DLD1 (cell line): Measurements from ENCODE around the gene C1QL2.

Experiments
- in situ Hi-C: cut with HindIII; loops from 2 replicates; pipeline ENCODE4 v1.10.0; 2017; ENCODE audit warnings: low sequenced_read_pairs

The C1QL2 gene

DNA sequence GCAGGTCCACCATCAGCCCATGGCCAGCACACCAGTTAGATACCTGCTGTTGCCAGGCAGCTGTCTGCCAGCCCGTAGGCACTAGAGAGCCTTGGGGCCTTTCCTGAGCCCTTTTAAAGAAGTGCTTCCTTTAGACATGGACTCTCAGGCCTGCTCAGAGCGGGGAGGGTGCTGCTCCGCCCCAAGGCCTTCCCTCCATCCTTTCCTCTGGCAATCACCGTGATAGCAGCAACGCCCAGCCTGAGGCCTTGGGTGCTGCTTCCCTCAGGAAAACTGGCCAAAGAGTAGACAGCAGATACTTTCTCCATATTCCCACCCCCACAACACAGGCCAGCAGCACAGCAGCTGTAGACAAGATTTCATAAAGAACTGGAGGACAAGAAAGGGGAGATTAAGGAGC, 22.3 kb upstream of the C1QL2 start:
- in situ Hi-C loops = loop anchor here (5.0 kb wide), 1 partner anchor 64 kb away; no protein-coding TSS in a partner anchor

DNA sequence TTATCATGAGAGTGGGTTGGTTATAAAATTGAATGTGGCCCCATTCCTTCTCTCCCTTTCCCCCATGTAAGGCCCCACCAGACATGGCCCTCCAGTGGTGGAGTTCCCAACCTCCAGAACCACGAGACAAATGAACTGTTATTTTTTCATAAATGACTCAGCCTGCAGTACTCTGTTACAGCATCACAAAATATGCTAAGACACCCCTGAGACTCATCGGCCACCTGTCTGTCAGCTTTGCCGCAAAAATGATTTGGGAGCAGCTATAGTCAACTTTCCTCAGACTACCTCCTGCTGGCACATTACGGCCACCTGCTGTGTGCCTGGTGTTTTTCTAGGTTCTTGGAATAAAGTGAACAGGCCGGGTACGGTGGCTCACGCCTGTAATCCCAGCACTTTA, 21.4 kb upstream of the C1QL2 start:
- in situ Hi-C loops = loop anchor here (5.0 kb wide), 1 partner anchor 63 kb away; no protein-coding TSS in a partner anchor

DNA sequence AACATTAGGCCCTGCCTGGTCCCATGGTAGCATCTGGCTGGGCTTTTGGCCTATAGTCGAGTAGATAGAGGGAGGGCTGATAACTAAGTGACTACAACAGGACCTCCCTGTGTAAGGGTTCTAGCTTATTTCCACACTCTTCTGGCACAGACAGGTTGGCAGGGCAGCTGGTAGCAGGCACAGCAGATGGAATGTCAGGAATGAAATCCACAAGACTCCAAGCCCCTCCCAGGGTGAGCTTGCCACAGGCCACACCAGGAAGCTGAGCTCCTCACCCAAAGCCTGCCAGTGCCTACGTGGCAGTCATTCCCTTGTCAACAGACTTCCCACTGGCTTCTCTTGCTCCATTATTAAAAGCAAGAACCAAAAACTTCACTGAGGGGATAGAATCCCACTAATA, 20.7 kb upstream of the C1QL2 start:
- in situ Hi-C loops = no loop called here

DNA sequence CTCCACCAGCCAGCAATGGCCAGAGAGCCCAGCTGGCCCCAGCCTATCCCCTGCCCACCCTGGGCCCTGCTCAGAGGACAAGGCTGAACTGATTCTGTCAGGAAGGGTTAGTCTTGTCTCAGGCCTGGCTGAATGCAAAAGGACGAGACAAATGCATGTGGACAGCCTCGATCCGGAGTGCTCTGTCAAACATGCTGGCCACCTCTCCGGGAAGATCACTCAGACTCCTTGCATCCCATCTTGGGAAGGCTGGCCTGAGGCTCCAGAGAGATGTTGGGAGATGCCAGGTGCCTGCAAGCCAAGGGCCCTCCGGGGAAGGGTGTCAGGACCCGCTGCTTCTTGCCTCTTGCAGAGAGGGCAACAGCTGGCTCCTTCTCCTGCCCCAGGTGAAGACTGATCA, 20.2 kb upstream of the C1QL2 start:
- in situ Hi-C loops = no loop called here

DNA sequence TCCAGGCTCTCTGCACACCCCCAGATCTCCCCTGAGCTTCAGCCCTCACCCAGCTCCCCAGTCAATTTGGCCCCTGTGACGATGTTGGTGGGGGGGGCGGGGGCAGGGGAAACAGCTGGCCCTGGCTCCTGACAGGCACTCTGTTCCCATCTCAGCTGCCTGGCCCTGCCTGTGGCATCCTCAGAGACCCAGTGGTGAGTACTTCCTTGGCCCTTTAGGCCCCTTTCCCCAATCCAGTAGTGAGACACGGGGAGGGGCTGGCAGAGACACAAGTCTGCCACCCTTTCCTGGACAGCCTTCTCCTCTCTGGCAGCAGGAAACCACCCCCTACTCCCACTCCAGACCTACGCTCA, 19.3 kb upstream of the C1QL2 start:
- in situ Hi-C loops = no loop called here

DNA sequence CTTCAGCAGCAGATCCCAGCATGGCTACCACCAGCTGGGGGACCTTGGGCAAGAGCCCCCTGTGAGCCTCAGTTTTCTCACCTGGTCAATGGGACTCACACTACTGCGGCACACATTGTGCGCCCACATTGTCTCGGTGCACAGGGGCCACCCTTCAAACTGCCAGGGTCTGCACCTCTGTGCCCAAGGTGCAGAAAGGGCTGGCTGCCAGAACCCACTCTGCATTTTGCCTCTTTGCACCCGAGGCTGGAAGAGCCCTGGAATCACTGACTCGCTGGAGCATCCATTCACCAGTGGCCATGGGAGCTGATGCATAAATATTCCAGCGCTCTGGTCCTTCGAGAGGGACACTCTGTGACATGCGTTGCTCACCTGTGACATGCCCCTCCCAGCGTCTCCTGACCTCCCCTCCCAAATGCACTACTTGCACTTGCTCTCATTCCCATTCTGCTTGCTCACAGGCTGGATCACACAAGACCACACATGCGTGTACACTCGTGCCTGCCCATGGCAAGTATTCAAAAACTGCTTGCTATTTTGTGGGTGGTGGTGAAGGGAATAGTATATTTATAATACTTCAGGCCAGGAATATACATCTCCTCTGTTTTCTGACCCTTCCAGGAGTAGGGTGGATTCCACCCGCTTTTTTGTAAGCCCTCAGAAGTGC, 18.8 kb upstream of the C1QL2 start:
- in situ Hi-C loops = no loop called here

DNA sequence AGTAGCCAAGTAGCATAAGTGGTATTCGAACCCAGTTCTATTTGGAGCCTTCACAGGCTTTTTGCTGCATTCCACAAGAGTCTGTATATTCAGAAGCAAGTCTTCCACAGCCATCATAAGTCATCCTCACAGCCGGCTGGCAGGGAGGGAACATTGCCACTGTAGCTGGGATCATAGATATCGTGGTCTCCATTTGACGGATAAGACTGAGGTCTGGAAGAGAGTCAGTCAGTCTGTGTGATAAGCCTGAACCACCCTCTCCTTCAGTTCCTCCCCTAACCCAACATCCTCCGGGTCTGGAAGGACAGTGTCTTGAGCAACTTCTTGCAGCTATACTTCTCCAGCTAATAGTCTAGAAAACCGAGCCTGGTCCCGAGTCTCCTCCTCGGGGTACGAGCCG, 17.0 kb upstream of the C1QL2 start:
- in situ Hi-C loops = no loop called here

DNA sequence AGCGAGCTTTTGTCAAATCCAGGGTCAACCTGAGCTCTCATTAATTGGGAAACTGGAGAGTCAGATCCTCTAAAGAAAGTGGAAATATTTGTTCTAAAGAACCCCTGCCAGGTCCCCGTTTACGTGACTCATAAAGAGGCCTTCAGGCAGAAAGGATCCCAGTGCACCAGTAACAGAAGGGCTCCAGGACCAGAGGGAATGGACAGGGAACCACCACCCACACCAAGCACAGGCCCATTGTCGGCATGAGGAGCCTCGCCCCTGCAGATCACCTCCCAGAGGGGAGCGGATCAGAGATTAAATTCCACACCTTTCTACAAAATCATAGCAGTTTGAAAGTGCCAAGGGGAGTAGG, 16.4 kb upstream of the C1QL2 start:
- in situ Hi-C loops = no loop called here

DNA sequence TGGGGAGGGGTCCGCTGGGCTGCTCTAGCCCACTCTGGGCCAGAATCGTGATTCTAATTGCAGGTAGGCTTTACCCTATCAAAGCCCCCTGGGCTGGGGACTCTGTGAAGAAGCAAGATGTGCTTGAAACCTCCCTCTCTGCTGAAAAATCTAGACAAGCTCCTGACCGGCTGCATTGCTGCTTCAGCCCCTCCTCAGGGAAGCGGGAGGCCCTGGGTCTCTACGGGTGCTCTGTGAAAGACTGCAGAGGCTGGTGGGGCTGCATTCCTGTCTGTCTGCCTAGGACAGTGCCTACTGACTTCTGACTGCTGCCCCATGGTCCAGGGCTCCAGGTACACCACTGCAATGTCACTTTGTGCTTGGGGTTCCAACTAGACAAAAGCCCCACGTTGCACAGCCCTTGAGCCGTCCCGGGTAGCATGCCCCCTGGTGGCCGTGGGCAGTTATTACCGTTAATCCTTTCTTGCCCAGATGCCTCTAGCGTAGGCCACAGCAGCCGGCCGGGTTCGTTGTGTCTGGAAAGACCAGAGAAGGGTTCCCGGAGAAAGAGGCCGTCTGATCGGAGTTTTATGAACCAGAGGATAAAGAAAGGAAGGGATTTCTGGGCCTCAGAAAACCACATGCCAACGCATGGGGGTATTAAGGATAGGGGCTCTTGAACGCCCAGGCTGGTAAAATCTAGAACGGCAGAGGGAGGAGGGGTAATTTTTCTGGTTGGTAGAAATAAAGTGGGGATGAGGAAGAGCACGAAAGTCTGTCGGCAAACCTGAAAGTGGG, 15.9 kb upstream of the C1QL2 start:
- in situ Hi-C loops = no loop called here

DNA sequence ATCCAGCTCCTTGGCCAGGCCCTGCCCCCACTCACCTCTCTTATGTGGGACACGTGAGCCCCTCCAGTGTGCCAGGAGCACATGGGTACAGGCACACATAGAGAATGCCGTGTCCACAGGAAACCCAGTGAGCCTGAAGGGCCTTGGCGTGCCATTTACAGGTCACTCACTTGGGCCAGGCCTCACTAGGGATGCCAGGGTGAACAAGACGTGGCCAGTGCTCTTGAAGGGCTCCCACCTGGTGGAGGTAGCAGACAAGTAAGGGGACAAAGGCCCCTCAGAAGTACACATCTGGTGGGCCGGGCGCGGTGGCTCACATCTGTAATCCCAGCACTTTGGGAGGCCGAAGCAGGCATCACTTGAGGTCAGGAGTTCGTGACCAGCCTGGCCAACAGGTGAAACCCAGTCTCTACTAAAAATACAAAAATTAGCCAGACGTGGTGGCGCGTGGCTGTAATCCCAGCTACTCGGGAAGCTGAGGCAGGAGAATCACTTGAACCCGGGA, 15.1 kb upstream of the C1QL2 start:
- in situ Hi-C loops = no loop called here

DNA sequence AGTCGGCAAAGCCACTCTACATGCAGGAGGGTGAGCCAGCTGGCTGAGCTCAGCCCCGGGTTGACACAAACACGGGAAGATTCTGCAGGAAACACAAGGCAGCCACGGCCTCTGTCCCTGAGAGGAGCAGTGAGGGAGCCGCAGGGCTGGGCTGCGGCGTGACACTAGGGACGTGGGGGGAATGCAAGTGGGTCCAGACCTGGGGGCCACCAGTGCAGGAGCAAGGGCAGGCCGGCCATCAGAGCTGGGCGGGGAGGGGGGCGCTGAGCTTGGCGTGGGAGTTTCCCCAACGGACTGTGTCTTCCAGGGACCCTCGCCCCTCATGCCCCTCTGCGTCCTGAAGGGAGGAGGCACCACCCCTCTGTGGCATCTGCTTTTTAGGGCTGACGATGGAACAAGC, 12.0 kb upstream of the C1QL2 start:
- in situ Hi-C loops = no loop called here

DNA sequence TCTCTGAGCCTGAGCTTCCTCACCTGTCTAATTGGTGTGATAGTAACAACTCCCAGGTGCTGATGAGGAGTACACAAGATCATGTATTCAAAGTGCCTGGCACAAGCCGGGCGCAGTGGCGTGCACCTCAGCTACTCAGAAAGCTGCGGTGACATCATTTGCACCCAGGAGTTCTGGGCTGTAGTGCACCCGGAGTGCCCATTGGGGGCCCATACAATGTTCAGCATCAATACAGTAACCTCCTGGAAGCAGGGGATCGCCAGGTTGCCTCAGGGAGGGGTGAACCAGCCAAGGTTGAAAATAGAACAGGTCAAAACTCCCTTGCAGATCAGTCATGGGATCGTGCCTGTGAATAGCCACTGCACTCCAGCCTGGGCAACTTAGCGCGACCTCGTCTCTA, 11.2 kb upstream of the C1QL2 start:
- in situ Hi-C loops = no loop called here

DNA sequence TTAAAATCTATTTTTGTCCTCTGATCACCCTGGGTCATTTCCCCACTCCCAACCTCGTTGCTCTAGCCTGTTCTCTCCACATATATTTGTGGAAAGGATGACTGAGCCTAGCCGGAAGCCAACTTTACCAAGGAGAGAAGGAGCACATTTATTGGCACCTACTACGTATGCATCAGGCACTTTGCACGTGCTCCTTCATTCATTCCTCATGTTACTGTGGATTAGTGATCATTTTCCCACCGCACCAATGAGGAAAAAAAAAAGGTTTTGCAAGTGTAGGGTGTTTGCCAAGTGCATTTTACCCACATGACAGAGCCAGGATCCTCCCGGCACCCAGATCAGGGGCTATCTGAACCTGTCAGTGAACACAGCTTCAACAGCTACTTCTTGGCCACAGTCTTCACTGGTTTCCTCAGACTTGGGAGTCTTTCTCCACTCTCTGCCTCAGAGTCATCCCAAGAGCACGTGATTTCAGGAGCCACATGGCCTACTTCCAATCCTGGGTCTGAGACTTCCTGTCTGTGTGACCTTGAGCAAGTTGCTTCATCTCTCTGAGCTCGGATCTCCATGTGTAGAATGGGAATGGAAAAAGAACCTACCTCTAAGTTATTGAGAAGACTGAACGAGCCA, 1.9 kb upstream of the C1QL2 start:
- in situ Hi-C loops = no loop called here

DNA sequence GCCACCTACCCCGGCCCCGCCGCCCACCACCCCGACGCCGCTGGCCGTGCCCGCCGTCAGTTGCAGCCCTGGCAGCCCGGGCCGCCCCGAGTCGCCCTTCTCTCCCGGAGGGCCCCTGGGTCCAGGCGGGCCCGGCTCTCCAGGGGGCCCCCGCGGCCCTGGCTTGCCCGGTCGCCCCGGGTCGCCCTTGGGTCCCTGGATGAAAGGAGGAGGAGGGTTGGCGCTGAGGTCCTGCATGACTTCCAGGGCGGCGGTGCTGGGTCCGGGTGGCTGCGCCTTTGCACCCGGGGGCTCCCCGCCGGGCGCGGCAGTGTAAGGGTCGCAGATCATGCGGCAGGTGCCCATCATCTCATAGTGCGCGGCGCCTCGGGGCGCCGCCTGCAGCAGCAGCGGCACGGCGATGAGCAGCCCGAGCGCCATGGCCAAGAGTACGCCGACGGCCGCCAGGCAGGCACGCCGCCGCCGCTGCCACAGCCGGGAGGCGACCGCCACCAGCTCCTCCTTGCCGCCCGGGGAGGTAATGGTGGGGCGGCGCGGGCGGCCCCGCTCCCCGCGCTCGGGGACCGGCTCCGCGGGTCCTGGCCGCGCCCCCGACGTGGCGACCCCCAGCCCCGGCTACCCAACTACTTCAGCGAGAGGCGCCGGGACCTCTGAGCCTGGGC, 570 bp downstream of the C1QL2 start:
- in situ Hi-C loops = no loop called here

DNA sequence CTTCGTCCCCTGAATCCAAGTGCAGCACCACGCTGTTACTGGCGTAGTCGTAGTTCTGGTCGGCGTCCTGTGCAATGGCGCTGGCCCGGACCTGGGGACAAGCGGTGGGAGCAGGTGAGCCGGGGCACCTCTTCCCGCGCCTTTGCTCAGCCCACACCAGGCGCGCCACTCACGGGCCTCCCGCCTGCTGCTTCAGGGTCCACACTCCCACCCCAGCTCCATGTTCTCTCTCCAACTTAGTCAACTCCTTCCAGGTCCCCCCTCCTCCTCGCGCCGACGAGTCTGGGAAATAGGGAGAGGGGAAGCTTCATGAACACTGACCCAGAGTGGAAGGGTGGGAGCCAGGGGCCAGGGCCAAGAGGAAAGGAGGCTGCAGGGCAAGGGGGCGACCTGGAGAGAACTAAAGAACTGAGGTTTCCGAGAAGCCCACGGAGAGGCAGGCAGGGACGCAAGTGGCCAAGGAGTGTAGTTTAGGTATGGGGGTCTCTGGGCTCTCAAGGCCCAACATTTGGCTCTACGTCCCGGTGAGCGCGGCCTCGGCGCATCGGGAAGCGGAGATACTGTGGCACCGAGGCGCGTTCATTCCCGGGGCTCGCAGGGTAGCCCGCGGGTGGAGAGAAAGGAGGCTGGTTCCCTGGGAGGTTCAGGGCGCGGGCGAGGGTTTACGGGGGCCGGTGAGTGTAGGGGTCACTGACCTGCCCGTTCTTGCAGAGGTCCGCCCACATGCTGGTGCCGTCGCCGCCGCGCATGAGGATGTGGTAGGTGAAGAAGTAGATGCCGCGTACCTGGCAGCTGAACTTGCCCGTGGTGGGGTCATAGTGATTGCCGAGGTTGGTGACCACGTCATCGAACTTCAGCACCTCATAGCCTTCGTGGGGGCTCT, 1.4 kb downstream of the C1QL2 start:
- in situ Hi-C loops = no loop called here

DNA sequence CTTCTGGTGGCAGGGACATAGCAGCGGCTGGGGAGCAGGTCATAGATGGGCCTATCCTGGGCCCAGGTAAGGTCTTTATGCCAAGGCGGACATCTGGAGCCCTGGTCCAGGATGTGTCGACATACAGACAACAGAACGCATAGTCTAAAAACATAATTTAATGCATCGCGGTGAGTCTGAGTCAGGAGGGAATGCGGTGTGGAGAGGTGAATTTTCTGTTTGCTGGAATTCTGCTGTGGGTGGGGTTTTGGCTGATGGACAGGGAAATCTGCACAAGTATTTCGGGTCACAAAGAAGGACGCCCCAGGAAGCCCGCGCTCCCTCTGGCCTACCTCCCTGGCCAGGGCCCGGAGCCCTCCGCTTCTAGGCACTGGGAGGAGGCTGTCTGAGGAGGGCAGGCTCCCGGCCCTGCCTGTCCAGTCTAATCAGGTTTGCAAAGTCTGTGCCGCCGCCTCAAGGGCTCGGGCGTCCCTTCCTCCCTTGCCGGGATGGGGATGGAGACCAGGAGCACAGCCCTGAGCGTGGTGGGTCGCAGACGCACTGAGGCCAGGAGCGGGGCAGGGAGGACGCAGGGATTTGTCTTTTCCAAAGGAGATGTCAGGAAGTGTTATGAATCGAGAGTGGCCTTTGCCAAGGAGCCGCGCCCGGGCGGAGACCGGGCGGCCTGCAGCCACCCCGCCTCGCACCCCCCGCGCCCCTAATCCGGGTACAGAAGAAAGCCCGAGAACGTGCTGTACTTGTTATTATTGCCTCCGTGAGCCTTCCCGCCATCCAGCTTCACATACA, 2.3 kb downstream of the C1QL2 start:
- in situ Hi-C loops = no loop called here

DNA sequence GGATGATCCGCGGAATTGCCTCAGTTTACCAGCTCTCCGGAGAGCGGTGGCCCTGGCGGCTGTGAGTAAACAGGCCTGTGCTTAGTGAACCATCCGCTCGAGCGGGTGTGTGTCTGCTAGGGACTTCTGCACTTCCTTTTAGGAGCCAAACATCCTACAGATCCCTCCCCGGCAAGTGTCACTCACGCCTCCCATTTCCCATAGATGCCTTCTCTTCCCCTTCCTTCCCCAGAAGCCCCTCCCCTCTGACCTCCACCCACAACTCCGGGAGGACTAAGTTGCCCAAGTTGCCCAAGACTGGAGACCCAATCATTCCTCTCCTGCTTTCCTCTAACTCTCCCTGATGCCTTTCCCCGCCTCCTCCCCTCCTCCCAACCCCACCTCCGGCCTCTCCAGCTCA, 2.9 kb downstream of the C1QL2 start:
- in situ Hi-C loops = no loop called here

DNA sequence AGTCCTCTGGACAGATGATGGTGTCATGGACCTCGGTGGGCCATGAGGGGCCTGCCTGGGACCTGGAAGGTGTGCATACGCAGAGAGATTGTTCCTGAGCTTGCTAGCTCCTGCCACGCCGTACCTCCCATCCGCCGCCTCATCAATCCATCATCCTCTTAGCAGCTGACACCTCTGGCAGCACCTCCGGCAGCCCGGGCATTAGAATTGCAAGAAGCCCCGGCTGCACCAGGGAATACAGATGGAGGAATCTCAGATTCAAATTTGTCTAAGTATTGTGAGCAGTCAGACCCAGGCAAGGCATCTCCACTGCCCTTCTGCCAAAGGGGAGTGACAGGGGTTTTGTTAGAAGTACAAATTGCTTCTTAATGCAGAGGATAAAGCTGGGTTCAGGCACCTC, 4.5 kb downstream of the C1QL2 start:
- in situ Hi-C loops = no loop called here

DNA sequence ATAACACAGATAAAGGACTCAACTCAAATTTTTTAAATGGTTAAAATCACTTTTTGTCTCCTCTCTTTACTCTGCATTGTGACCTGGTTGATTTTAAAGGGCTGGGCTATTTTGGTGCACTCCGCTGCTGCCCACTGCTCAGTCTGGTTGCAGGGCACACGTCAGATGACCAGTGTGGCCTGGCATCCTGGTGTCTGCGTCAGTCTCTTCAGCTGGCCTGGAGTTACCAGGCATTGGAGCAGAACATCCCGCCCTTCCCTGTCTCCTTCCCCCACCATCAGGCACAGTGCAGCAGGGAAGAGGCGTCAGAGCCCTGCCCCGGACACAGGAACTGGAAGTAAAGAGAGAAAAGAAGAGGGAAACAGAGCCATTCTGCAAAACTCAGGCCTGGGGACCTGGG, 8.9 kb downstream of the C1QL2 start:
- in situ Hi-C loops = no loop called here
